ENCODE data around the gene OAS3. TPM values are rescaled to one million over a fixed set of nuclear protein-coding genes. Genes with fewer than 3 reads are reported as not detected.

Gene OAS3
- total RNA-seq, 1 donor from 2014 or later: 7.1 TPM

DNA sequence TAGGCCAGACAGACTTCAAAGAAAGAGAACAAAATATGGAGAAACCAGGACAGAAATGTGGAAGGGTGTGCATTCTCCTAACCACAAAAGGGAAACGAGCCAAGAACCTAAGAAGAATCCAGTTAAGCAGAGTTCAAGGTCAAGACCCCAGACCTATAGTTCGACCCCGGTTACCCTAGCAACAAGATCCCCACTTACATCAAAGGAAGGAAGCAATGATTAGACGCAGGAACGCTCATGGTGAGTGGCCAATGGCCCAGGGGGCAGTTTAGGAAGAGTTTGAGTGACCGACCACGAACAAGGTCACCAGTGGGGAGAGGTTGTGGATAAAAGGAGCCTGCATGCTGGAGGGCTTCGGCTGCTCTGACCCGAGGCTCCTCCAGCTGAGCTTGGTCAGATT lies 76.3 kb downstream of the OAS3 start:
- DNase-seq (ENCODE audit: low read depth): no peak

DNA sequence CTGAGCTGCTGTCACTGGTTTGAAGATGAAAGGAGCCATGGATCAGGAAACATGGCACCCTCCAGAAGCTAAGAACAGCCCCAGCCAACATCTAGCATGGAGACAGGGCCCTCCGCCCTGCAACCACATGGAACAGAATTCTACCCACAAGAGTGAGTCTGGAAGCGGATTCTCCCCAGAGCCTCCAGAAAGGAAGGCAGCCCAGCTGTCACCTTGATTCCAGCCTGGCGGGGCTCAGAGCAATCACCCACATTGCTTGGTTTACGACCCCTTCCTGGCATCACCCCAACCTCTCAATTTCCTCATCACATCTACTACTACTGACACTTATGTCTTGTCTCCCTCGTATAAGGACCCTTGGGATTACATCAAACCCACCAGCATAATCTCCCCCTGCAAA lies 78.5 kb downstream of the OAS3 start:
- no peak for DNase-seq (ENCODE audit: low read depth)

DNA sequence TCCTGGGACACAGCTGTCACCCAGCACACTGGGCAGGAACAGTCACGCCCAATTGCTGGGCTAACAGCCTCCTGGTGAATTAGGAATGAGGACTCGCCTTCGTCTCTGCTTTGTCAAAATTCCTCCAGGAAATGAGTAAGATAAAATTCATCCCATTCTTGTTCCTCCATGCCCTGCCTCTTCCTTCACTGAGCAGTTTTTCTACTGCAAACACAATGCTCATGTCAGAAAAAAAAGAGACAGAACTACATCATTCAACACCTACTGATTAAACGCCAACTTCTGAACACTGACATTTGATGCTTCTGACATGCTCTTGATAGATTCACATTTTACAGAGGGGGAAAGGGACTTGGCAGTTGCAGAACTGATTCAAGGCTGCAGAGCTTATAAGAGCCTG lies 80.8 kb downstream of the OAS3 start:
- peak; percentile 19 for DNase-seq (ENCODE audit: low read depth)

- no peak for DNase-seq (ENCODE audit: low read depth)
Measured at GRCh38 chr12:113021500-113021899, 83.2 kb downstream of the OAS3 start.

Other genes with a start within 250 kb of the OAS3 start
- gene RPH3A, start 146.7 kb upstream of the OAS3 start, total RNA-seq: not detected in 2 replicates
- gene OAS1, start 31.5 kb upstream of the OAS3 start, total RNA-seq: 3.7 and 24.8 TPM in 2 replicates
- gene OAS2, start 40.0 kb downstream of the OAS3 start, total RNA-seq: 0.30 and 3.8 TPM in 2 replicates
- gene DTX1, start 118.3 kb downstream of the OAS3 start, total RNA-seq: 0.35 TPM in 1 of 2 replicates, not detected in the other
- gene RASAL1, start 197.3 kb downstream of the OAS3 start, total RNA-seq: 16.3 and 36.5 TPM in 2 replicates
- gene CFAP73, start 211.2 kb downstream of the OAS3 start, total RNA-seq: 0.25 TPM in 1 of 2 replicates, not detected in the other
- gene DDX54, start 247.0 kb downstream of the OAS3 start, total RNA-seq: 30.9 and 32.2 TPM in 2 replicates
- gene RITA1, start 247.2 kb downstream of the OAS3 start, total RNA-seq: 27.1 and 31.1 TPM in 2 replicates

Data from renal cortical epithelial cell (primary cell).